ENCODE results near the gene MMRN2. TPM values are rescaled to one million over a fixed set of nuclear protein-coding genes. Genes with fewer than 3 reads are reported as not detected.

The MMRN2 gene
- total RNA-seq, 1 experiment from 2014 or later = 0.64 TPM

DNA sequence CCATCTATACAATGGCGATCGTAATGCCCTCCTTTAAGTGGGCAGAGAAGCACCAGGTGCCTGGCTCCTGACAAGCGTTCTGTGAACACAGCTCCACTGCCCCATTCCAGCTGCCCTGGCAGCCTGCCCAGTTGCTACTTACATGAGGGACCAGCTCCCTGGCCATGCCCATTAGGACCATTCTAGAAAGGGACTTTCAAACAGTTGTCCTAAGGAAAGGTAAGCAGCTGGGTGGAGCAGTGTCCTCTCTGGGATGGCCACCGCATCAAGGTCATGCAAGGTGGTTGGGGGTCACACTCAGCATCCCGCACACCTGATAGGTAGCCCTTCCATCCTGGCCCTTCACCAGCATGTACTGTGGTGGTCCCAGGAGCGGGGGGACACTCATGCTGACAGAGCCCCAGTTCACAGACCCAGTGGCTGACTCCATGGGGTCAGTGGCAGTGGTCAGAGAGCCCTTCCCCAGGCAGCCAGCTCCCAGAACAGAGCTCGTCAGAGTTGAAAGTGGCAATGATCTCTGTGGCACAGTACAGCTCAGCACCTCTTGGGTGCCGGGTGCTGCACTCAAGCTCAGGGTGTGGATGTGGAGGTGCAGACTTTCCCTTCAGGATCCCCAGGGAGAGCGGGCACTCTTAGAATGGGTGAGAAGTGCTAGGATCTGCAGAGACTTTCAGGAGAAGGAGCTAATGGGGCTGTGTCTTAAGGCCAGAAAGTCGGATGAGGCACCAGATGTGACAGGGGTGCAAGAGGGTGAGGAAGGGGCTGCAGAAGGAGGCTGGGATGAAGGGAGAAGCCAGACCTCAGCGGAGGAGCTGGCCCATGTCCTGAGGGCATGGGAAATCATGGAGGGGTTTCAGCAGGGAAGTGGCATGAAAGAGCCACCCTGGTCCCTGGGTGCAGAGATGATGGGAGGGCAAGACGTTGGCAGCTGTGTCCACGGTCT is 10.9 kb downstream of the MMRN2 start:
- ChIA-PET CTCF (interaction anchor here (0.9 to 2.2 kb wide), 3 partner anchors 20 to 25 kb away, joined by 3 to 10 read pairs (median 5); no protein-coding TSS in a partner anchor), POLR2A (no interaction called here)
- H3K36me3 ChIP-seq (ENCODE audit: control insufficient read depth, insufficient read depth, low read length) = no peaks in the 10 kb centered on the region
- no peak overlapping the region for H3K4me3 ChIP-seq (ENCODE audit: low read depth, low read length)
- no peaks in the 10 kb centered on the region for H3K9me3 ChIP-seq
- H3K4me3 Mint-ChIP-seq (ENCODE audit: unreplicated experiment) = no peak overlapping the region
- no peak overlapping the region for H3K27ac Mint-ChIP-seq (ENCODE audit: unreplicated experiment)
- no peaks in the 10 kb centered on the region for H3K4me1 Mint-ChIP-seq (ENCODE audit: low read depth, unreplicated experiment)
- no peaks in the 10 kb centered on the region for H3K36me3 Mint-ChIP-seq (ENCODE audit: insufficient read depth, unreplicated experiment)
- peak in 1 of 2 experiments; percentile 3 for DNase-seq
- BruUV-seq (replicated peaks) = no TSS peak
- H3K9me3 Mint-ChIP-seq (ENCODE audit: unreplicated experiment) = no peaks in the 10 kb centered on the region
- no peaks in the 10 kb centered on the region for H3K27me3 Mint-ChIP-seq (ENCODE audit: insufficient read depth, unreplicated experiment)
- no peaks in the 10 kb centered on the region for H3K27me3 ChIP-seq (replicated peaks; ENCODE audit: control insufficient read depth, insufficient read depth, low read length)
- intact Hi-C loops (cut with micrococcal nuclease; ENCODE audit: unreplicated experiment) = no loop called here
- H3K4me1 ChIP-seq = no peaks in the 10 kb centered on the region
- TF ChIP-seq, protein P1, sequence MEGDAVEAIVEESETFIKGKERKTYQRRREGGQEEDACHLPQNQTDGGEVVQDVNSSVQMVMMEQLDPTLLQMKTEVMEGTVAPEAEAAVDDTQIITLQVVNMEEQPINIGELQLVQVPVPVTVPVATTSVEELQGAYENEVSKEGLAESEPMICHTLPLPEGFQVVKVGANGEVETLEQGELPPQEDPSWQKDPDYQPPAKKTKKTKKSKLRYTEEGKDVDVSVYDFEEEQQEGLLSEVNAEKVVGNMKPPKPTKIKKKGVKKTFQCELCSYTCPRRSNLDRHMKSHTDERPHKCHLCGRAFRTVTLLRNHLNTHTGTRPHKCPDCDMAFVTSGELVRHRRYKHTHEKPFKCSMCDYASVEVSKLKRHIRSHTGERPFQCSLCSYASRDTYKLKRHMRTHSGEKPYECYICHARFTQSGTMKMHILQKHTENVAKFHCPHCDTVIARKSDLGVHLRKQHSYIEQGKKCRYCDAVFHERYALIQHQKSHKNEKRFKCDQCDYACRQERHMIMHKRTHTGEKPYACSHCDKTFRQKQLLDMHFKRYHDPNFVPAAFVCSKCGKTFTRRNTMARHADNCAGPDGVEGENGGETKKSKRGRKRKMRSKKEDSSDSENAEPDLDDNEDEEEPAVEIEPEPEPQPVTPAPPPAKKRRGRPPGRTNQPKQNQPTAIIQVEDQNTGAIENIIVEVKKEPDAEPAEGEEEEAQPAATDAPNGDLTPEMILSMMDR (IDR thresholded peaks at IDR 0.05; ENCODE audit: insufficient read depth in 1 of 2, low read depth in 1 of 2, low read length in 1 of 2, severe bottlenecking in 1 of 2, unreplicated experiment in 1 of 2) = no peak

DNA sequence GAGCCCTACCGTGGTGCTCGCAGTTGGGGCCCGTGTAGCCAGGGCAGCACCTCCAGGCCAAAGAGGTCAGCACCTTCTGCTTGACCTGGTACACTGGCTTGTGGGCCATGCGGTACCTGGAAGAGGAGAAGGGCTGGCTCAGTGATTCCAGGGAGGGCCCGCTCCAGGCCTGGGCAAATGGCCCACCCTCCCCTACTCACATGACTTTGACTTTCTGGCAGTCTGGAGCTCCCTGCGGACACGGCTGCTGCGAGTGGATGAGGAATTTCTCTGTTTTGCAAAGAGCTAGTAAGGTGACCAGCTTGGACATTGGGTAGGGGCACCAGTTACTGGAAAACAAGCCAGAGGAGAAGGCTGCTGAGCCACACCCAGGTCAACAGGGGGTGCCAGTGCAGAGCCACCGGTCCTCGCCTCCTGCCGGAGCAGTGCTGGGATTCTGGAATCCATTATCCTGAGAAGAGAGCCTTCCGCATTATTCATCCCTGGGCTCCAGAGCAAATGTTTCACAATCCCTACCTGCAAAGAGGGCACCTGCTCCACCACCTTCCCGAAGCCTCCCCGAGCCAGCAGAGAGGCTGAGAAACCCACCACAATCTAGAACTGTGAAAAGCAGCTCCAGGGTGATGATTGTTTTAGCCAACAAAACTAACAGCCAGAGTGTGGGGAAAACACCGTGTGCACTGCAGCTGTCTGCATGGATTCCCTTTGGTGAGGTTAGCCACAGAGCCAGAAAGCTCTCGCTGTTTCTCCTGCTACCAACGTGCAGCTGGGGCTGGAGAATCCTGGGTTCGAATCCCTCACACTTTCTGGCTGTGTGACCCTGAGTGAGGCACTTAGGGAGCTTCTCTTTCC is 11.8 kb downstream of the MMRN2 start:
- TF ChIP-seq, protein P1 (IDR thresholded peaks at IDR 0.05; ENCODE audit: insufficient read depth in 1 of 2, low read depth in 1 of 2, low read length in 1 of 2, severe bottlenecking in 1 of 2, unreplicated experiment in 1 of 2) = peak; percentile 13 to 39
- no peak overlapping the region for H3K4me3 Mint-ChIP-seq (ENCODE audit: unreplicated experiment)
- intact Hi-C loops (cut with micrococcal nuclease; ENCODE audit: unreplicated experiment) = no loop called here
- CTCF ChIA-PET = interaction anchor here (0.9 to 2.2 kb wide), 3 partner anchors 21 to 26 kb away, joined by 3 to 10 read pairs (median 5); no protein-coding TSS in a partner anchor
- no peak overlapping the region for H3K27ac Mint-ChIP-seq (ENCODE audit: unreplicated experiment)
- POLR2A ChIA-PET = no interaction called here
- H3K4me1 ChIP-seq = no peaks in the 10 kb centered on the region
- no peaks in the 10 kb centered on the region for H3K36me3 Mint-ChIP-seq (ENCODE audit: insufficient read depth, unreplicated experiment)
- no peaks in the 10 kb centered on the region for H3K27me3 Mint-ChIP-seq (ENCODE audit: insufficient read depth, unreplicated experiment)
- H3K4me1 Mint-ChIP-seq (ENCODE audit: low read depth, unreplicated experiment) = no peaks in the 10 kb centered on the region
- peak; percentile 41 to 43 for DNase-seq
- BruUV-seq (replicated peaks) = no TSS peak
- no peak overlapping the region for H3K4me3 ChIP-seq (ENCODE audit: low read depth, low read length)
- no peaks in the 10 kb centered on the region for H3K36me3 ChIP-seq (ENCODE audit: control insufficient read depth, insufficient read depth, low read length)
- no peaks in the 10 kb centered on the region for H3K9me3 Mint-ChIP-seq (ENCODE audit: unreplicated experiment)
- no peaks in the 10 kb centered on the region for H3K9me3 ChIP-seq
- no peaks in the 10 kb centered on the region for H3K27me3 ChIP-seq (replicated peaks; ENCODE audit: control insufficient read depth, insufficient read depth, low read length)

DNA sequence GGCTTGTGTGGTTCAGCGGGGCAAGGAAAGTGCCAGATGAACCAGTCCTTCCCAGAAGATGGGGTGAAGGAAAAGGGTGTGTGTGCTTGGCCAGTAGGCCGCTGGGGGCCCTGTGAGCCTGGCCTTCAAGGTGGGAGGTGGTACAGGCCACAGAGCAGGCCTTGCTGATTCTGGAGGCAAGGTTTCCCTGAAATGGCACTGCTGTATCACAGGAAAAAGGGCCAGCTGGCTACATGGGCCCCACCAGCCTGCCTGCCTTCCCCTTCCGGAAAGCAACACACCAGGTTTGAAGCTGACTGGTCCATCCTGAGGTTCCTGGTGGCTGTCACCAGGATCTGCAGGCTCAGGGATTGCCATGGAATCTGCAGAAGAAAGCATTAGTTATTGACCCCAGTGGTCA is 12.5 kb downstream of the MMRN2 start:
- no peak overlapping the region for H3K27ac Mint-ChIP-seq (ENCODE audit: unreplicated experiment)
- no peaks in the 10 kb centered on the region for H3K4me1 Mint-ChIP-seq (ENCODE audit: low read depth, unreplicated experiment)
- H3K27me3 Mint-ChIP-seq (ENCODE audit: insufficient read depth, unreplicated experiment) = no peaks in the 10 kb centered on the region
- H3K9me3 Mint-ChIP-seq (ENCODE audit: unreplicated experiment) = no peaks in the 10 kb centered on the region
- H3K9me3 ChIP-seq = no peaks in the 10 kb centered on the region
- H3K36me3 Mint-ChIP-seq (ENCODE audit: insufficient read depth, unreplicated experiment) = peaks cover 4% of the 10 kb centered on the region
- intact Hi-C loops (cut with micrococcal nuclease; ENCODE audit: unreplicated experiment) = no loop called here
- no peaks in the 10 kb centered on the region for H3K27me3 ChIP-seq (replicated peaks; ENCODE audit: control insufficient read depth, insufficient read depth, low read length)
- no peak for DNase-seq
- no peak overlapping the region for H3K4me3 ChIP-seq (ENCODE audit: low read depth, low read length)
- ChIA-PET POLR2A (no interaction called here), CTCF (interaction anchor here (2.2 kb wide), 1 partner anchor 22 kb away, joined by 10 read pairs; no protein-coding TSS in a partner anchor)
- no peaks in the 10 kb centered on the region for H3K4me1 ChIP-seq
- TF ChIP-seq, protein P1 (IDR thresholded peaks at IDR 0.05; ENCODE audit: insufficient read depth in 1 of 2, low read depth in 1 of 2, low read length in 1 of 2, severe bottlenecking in 1 of 2, unreplicated experiment in 1 of 2) = no peak
- no peaks in the 10 kb centered on the region for H3K36me3 ChIP-seq (ENCODE audit: control insufficient read depth, insufficient read depth, low read length)
- H3K4me3 Mint-ChIP-seq (ENCODE audit: unreplicated experiment) = no peak overlapping the region
- BruUV-seq (replicated peaks) = no TSS peak
